GM23338 (cell line): Measurements from ENCODE around the gene NIPAL4. TPM values are rescaled to one million over a fixed set of nuclear protein-coding genes. Genes with fewer than 3 reads are reported as not detected.

Source experiments
- ATAC-seq: fragments of 200-7000 bp; cut with Tn5 transposase; 3 replicates; pipeline ENCODE4 v1.9.1; 2020
- DNase-seq: peaks from one replicate; pipeline ENCODE4 v3.0.0-alpha.2; 2015; ENCODE audit warnings: low spot score
- H2AFZ ChIP-seq: fragments of 200-600 bp; sonication (generic); 2 replicates; pipeline ENCODE4 v1.8.0; 2016; ENCODE audit warnings: antibody characterized with exemption, mild to moderate bottlenecking, moderate library complexity
- H3F3A ChIP-seq: fragments of 200-600 bp; sonication (generic); replicated peaks from 2 replicates; pipeline ENCODE4 v1.8.0; 2017; ENCODE audit warnings: antibody characterized with exemption, mixed run types, low read depth
- H3K27ac ChIP-seq: fragments of 200-600 bp; sonication (generic); 2 replicates; pipeline ENCODE4 v1.6.1; 2016; ENCODE audit warnings: low read depth
- H3K27me3 ChIP-seq: fragments of 200-600 bp; sonication (generic); 2 replicates; pipeline ENCODE4 v1.8.0; 2016; ENCODE audit warnings: mild to moderate bottlenecking, mixed run types, moderate library complexity; ENCODE audit not compliant: insufficient read depth
- H3K36me3 ChIP-seq: fragments of 200-600 bp; sonication (generic); 2 replicates; pipeline ENCODE4 v1.8.0; 2016; ENCODE audit warnings: mild to moderate bottlenecking; ENCODE audit not compliant: insufficient read depth
- H3K4me1 ChIP-seq: fragments of 200-600 bp; sonication (generic); 2 replicates; pipeline ENCODE4 v1.8.0; 2016; ENCODE audit warnings: mild to moderate bottlenecking, moderate library complexity; ENCODE audit not compliant: insufficient read depth
- H3K4me2 ChIP-seq: fragments of 200-600 bp; sonication (generic); 2 replicates; pipeline ENCODE4 v1.7.1; 2017; ENCODE audit warnings: mixed run types
- H3K4me3 ChIP-seq: fragments of 200-600 bp; sonication (generic); 2 replicates; pipeline ENCODE4 v1.6.1; 2016; ENCODE audit warnings: mixed run types
- H3K79me2 ChIP-seq: fragments of 200-600 bp; sonication (generic); replicated peaks from 2 replicates; pipeline ENCODE4 v1.8.0; 2017; ENCODE audit warnings: mild to moderate bottlenecking; ENCODE audit not compliant: insufficient read depth
- H3K9me2 ChIP-seq: fragments of 200-600 bp; sonication (generic); 2 replicates; pipeline ENCODE4 v1.8.0; 2017; ENCODE audit not compliant: insufficient read depth
- H4K20me1 ChIP-seq: fragments of 200-600 bp; sonication (generic); replicated peaks from 2 replicates; pipeline ENCODE4 v1.8.0; 2017; ENCODE audit warnings: mild to moderate bottlenecking; ENCODE audit not compliant: insufficient read depth
- H3K27ac Mint-ChIP-seq: 2 replicates; pipeline ENCODE4 v1.8.0; 2020; ENCODE audit warnings: inconsistent platforms, mild to moderate bottlenecking, moderate library complexity, mixed read lengths
- H3K27me3 Mint-ChIP-seq: 3 replicates; pipeline ENCODE4 v1.8.0; 2022; ENCODE audit warnings: low read depth, mild to moderate bottlenecking, moderate library complexity, mixed read lengths, inconsistent platforms; ENCODE audit not compliant: insufficient read depth, poor library complexity
- H3K36me3 Mint-ChIP-seq: 3 replicates; pipeline ENCODE4 v1.8.0; 2021; ENCODE audit warnings: low read depth, mild to moderate bottlenecking, inconsistent platforms, moderate library complexity, mixed read lengths
- H3K4me1 Mint-ChIP-seq: 3 replicates; pipeline ENCODE4 v1.8.0; 2020; ENCODE audit warnings: mild to moderate bottlenecking, inconsistent platforms, mixed read lengths
- H3K4me3 Mint-ChIP-seq: 3 replicates; pipeline ENCODE4 v1.8.0; 2021; ENCODE audit warnings: moderate library complexity, mild to moderate bottlenecking, inconsistent platforms, mixed read lengths
- H3K9me3 Mint-ChIP-seq: 3 replicates; pipeline ENCODE4 v1.8.0; 2020; ENCODE audit warnings: moderate library complexity, mild to moderate bottlenecking, inconsistent platforms, mixed read lengths
- CREB1 ChIP-seq: fragments of 250-450 bp; sonication (Bioruptor Pico); IDR thresholded peaks from 2 replicates; pipeline ENCODE4 v1.5.0; 2020; ENCODE audit warnings: low read depth, mild to moderate bottlenecking, moderate library complexity
- CTCF ChIP-seq, 2 experiments: fragments of 200-600 bp in 1 of 2; sonication (generic) in 1 of 2; conservative IDR thresholded peaks; 2 replicates each; pipeline versions ENCODE4 v1.5.1 to v1.6.1; 2016 to 2017; ENCODE audit warnings: antibody characterized with exemption in 2 of 2, low read depth in 2 of 2, mild to moderate bottlenecking in 2 of 2, moderate library complexity in 1 of 2
- EZH2 ChIP-seq: fragments of 200-600 bp; sonication (generic); IDR thresholded peaks from one replicate; pipeline ENCODE4 v1.8.0; 2017; ENCODE audit warnings: antibody characterized with exemption, mild to moderate bottlenecking, low read depth; ENCODE audit not compliant: unreplicated experiment
- EZH2phosphoT487 ChIP-seq: fragments of 200-600 bp; sonication (generic); IDR thresholded peaks from one replicate; pipeline ENCODE4 v1.8.1; 2018; ENCODE audit warnings: antibody characterized with exemption; ENCODE audit not compliant: unreplicated experiment
- JUNB ChIP-seq: IDR thresholded peaks from one replicate; pipeline ENCODE4 v1.6.1; 2016; ENCODE audit warnings: antibody characterized with exemption; ENCODE audit not compliant: unreplicated experiment
- NANOG ChIP-seq: IDR thresholded peaks from 2 replicates; pipeline ENCODE4 v1.6.1; 2016; ENCODE audit warnings: antibody characterized with exemption, borderline replicate concordance
- POLR2AphosphoS5 ChIP-seq: IDR thresholded peaks from 2 replicates; pipeline ENCODE4 v1.6.1; 2016; ENCODE audit warnings: antibody characterized with exemption, low read depth
- STAT1 ChIP-seq: IDR thresholded peaks from one replicate; pipeline ENCODE4 v1.6.1; 2016; ENCODE audit warnings: antibody characterized with exemption; ENCODE audit not compliant: unreplicated experiment
- ZNF114 ChIP-seq: fragments of 250-450 bp; sonication (Bioruptor Pico); IDR thresholded peaks from 2 replicates; pipeline ENCODE4 v1.5.0; 2020; ENCODE audit warnings: mild to moderate bottlenecking, moderate library complexity
- ZNF331 ChIP-seq: fragments of 250-450 bp; sonication (Bioruptor Pico); IDR thresholded peaks from 2 replicates; pipeline ENCODE4 v1.5.0; 2020; ENCODE audit warnings: low read depth, mild to moderate bottlenecking, moderate library complexity
- ZNF462 ChIP-seq: fragments of 250-450 bp; sonication (Bioruptor Pico); IDR thresholded peaks from 2 replicates; pipeline ENCODE4 v1.5.0; 2020; ENCODE audit warnings: mild to moderate bottlenecking, moderate library complexity
- polyA plus RNA-seq: library from polyadenylated mRNA; unstranded; fragments of >200 nt; fragmentation: Nextera tagmentation; extraction: Ambion mirVana; gene quantifications from 2 replicates; pipeline ENCODE4 v1.2.1, GENCODE V29; 2016
- total RNA-seq: library from RNA; depleted of rRNA; stranded (reverse); fragments of >200 nt; shearing (Covaris generic); gene quantifications from 2 replicates; pipeline ENCODE4 v1.2.3, GENCODE V29; 2014

NIPAL4 gene
- total and polyA plus RNA-seq, 2 experiments from 2014 or later = 0.21 TPM; not detected in 1

GRCh38 chr5:157509093-157509492, 49.1 kb downstream of the NIPAL4 start:
- no peaks in the 10 kb centered on the region for H4K20me1 ChIP-seq
- H3K79me2 ChIP-seq = no peaks in the 10 kb centered on the region
- TF ChIP-seq NANOG = no peak
- no peak for TF ChIP-seq ZNF331
- no peak for TF ChIP-seq EZH2phosphoT487

GRCh38 chr5:157509587-157509986, 49.6 kb downstream of the NIPAL4 start:
- no peak overlapping the region for H3K4me3 Mint-ChIP-seq
- no peak overlapping the region for H3K27ac Mint-ChIP-seq
- Histone ChIP-seq H3K4me2 (no peak overlapping the region), H2AFZ (no peak overlapping the region), H3F3A (no peaks in the 10 kb centered on the region), H3K27me3 (no peaks in the 10 kb centered on the region), H3K4me1 (no peaks in the 10 kb centered on the region), H3K36me3 (peaks cover 9% of the 10 kb centered on the region), H3K79me2 (no peaks in the 10 kb centered on the region), H4K20me1 (no peaks in the 10 kb centered on the region), H3K4me3 (no peak overlapping the region), H3K9me2 (peaks cover 8% of the 10 kb centered on the region; the same call in 1 of the 2 replicates), H3K27ac (no peak overlapping the region)
- no peaks in the 10 kb centered on the region for H3K27me3 Mint-ChIP-seq
- H3K9me3 Mint-ChIP-seq = no peaks in the 10 kb centered on the region
- no peak for ATAC-seq
- 0 out of 3 replicates have a peak, but pooled peaks cover 3% of the 10 kb centered on the region for H3K36me3 Mint-ChIP-seq
- DNase-seq = no peak
- H3K4me1 Mint-ChIP-seq = no peaks in the 10 kb centered on the region
- TF ChIP-seq CREB1 (no peak), ZNF114 (CRISPR knock-in tag) (no peak), ZNF331 (no peak), EZH2phosphoT487 (no peak), ZNF462 (no peak), JUNB (no peak), EZH2 (no peak), POLR2AphosphoS5 (no peak), STAT1 (no peak), CTCF (conservative IDR thresholded peaks at IDR 0.05; ENCODE audit: low read depth in 2 of 2) (no peak), NANOG (no peak)

More at GRCh38 chr5:157509093-157509492, 49.1 kb downstream of the NIPAL4 start:
- no peak for ATAC-seq
- no peak overlapping the region for H3K4me3 ChIP-seq
- H3K36me3 ChIP-seq = peaks cover 9% of the 10 kb centered on the region
- H3K4me2 ChIP-seq = no peak overlapping the region
- Mint-ChIP-seq H3K27ac (no peak overlapping the region), H3K36me3 (0 out of 3 replicates have a peak, but pooled peaks cover 3% of the 10 kb centered on the region), H3K9me3 (no peaks in the 10 kb centered on the region), H3K27me3 (no peaks in the 10 kb centered on the region), H3K4me3 (no peak overlapping the region), H3K4me1 (no peaks in the 10 kb centered on the region)
- DNase-seq = no peak
- no peaks in the 10 kb centered on the region for H3K4me1 ChIP-seq
- no peaks in the 10 kb centered on the region for H3K27me3 ChIP-seq
- H3K9me2 ChIP-seq = peaks cover 8% of the 10 kb centered on the region; the same call in 1 of the 2 replicates
- H3K27ac ChIP-seq = no peak overlapping the region
- H2AFZ ChIP-seq = no peak overlapping the region
- no peaks in the 10 kb centered on the region for H3F3A ChIP-seq
